ENCODE data around the gene ALG5.

The ALG5 gene

DNA sequence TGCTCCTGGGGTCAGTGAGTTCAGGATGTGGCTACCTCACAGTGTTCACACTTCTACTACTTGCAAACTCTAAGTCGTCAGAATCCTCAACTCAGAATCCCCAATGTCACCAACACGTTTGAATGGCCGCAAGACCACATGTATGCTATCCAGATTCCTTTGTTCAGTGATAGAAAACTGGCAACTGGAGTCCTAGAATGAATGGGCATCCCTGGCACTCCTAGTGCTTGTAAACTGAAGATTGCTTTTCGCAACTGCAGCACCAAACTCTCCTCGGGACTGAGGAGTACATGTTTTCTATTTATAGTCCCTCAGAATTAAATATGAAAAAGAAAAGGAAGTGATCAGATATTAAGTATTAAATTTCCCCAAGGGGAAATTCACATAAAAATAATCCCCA, 84.0 kb downstream of the ALG5 start:
- DNase-seq: no peak

DNA sequence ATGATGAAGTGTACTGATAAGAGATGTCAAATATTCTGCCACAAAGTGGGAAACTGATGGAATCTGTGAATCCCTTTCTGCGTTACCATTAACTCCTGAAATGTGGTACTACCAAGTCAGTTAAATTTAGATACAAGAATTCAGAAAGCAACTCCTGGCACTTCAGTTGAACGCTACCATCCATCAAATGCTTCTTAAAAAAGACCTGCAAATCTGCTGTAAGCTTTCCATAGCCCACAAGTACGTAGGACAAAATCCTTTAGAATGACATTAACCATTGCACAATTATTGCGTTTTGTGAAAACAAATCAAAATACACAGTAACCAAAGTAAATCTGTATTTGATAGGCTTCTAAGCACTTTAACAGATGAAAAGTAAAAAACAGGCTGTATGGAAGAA, 84.5 kb downstream of the ALG5 start:
- DNase-seq: no peak

DNA sequence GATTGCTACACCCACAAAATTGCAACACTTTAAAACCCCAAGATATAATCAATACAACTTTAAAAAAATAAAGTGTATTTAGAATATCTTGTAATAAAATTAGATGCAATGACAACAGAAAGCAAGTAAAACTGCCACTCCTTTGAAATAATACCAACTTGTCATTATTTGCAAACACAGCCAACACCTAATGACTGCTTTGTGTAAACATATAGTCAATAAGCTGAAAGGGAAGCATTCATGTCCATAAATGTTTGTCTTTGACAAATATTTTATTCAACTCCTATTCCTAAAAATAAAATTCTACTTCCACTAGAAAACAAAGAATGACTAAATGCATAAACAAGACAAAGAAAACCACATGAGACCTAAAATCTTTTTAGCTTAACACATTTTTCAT, 85.7 kb downstream of the ALG5 start:
- no peak for DNase-seq

DNA sequence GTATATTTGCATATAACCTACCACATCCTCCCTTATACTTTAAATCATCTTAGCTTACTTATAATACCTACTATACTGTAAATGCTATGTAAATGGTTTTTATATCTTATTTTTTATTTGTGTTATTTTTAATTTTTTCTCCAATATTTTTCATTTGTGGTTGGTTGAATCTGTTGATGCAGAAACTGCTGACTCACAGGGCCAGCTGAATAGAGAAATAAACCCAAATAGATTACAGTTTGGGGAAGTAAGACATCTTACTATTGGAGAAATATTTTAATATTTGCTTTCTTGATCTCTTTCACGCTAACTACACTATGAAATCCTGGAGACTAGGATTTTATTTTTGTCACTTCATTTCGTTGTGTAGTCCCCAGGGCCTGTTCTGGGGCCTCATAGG, 86.2 kb downstream of the ALG5 start:
- no peak for DNase-seq

DNA sequence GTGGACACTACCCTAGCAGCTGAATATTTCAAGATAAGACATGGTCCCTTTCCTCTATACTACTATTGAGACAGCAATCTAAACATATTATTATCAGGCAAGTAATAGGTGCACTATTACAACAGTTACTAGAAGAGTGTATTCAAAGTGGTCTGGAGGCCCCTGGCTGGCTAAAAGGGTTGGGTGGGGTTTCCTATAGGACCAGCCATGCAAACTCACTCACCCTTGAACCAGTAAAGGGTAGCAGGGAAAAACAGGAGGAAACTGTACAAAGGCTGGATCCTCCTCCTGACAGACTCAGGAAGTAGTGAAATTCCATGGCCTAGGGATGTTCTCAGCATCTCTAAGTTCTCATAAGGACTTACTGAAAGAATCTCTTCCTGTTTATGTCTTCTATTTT, 86.8 kb downstream of the ALG5 start:
- no peak for DNase-seq

DNA sequence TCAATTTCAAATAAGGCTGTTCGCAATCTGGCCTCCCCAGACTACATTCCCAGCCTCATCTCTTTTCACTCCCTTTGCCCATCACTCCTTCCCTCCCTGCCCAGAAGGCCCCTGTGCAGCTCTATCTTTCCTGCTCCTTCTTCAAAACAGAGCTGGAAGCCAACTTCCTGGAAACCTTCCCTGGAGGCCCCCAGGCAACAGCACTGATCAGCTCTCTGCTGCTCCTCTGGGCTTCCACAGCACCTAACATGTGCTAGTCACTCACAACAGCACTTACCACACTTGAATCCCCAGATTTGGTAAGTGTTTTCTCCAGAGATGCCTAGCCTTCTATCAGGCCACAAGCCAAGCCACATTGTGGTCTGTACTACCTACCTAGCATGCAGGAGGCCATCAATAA, 88.6 kb downstream of the ALG5 start:
- DNase-seq: no peak

DNA sequence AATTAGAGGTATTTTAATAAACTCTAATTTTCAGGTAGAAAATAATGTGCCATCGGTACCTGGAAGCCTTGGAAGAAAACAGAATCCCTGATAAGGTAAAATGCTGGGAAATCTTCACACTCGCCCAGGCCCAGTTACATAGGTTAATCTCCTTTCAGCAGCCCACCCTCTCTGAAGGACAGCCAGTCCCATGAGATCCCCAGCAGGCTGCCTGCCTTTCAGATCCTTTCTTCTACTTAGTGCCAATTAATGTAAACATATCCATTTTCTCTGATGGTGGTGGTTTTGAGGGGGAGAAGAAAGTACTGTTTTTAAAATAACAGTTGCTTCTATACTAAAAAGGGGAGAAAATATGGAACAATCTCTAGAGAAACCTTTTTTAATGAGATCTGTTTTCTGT, 91.3 kb downstream of the ALG5 start:
- DNase-seq: no peak

DNA sequence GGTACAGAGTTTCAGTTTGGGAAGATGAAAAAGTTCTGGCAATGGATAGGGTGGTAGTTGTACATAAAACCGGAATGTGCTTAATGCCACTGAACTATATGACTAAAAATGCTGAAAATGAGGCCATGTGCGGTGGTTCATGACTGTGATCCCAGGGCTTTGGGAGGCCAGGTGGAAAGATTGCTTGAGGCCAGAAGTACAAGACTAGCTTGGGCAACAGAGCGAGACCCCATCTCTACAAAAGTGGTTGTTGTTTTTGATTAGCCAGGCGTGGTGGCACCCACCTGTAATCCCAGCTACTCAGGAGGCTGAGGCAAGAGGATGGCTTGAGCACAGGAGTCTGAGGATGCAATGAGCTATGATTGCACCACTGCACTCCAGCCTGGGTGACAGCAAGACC, 91.9 kb downstream of the ALG5 start:
- DNase-seq: no peak

DNA sequence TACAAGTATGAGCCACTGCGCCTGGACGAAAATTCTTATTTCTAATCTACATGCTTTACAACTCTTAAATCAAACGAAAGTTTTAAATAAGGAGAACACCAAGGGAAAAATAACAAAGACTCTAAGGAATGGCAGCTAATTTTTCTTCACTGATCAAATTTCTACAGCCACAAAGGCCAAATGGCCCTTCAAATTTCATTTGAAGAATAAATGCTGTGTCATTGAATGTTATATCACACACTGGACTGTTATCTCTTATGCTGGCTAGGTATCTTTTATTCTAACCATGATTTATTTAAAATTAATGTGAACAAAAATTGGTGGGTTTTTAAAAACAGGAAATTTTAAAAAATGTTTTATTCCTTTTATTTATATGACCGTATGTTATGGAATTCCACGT, 93.2 kb downstream of the ALG5 start:
- DNase-seq: no peak

DNA sequence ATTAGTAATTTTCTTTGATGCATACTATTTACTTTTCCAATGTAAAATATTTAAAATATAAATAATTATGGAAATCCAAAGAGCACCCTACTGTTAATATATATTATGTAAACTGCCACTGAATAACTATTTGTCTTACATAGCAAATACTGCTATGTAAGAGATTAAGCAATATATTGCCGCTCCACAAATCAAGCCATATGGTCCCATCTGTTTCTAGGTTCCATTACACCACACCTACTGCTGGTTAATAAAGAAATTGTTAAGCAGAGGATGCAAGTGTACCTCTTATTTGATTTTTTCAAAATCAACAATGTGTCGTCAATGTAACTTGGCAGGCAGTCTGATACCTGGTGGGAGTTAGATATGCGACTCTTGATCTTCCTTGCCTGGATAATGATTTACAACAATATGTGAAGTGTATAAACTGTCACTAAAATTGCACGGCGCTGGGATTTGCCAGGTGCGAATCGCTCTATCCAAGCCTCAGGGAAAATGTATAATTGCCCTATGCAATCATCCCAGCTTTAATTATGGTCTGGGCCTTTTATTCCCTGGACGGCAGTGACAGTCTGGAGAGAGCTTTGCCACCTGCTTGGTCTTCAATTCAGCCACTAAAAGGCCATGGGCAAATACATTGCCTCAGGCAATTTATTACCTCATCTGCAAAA, 95.1 kb downstream of the ALG5 start:
- no peak for DNase-seq

All from GF-D8 (cell line).